Astrocyte (in vitro differentiated cells and primary cell): ENCODE data around the gene MAP2K7. TPM values are rescaled to one million over a fixed set of nuclear protein-coding genes. Genes with fewer than 3 reads are reported as not detected.

Experiments used
- DNase-seq: peaks from one replicate; pipeline ENCODE4 v3.0.0-alpha.2; 2010; ENCODE audit warnings: low read depth
- FAIRE-seq: peaks from 2 replicates; lab custom pipeline; 2011; peaks lifted over from hg19 to GRCh38; lab: Jason Lieb, UNC
- H2AFZ ChIP-seq: 2 replicates; pipeline ENCODE4 v1.6.0; 2012; ENCODE audit warnings: low read depth, low read length, inconsistent platforms
- H3K27ac ChIP-seq: 2 replicates; pipeline ENCODE4 v1.5.1; 2011; ENCODE audit warnings: low read depth, low read length, inconsistent platforms
- H3K27me3 ChIP-seq: 2 replicates; pipeline ENCODE4 v1.6.0; 2011; ENCODE audit warnings: low read length, inconsistent platforms; ENCODE audit not compliant: insufficient read depth
- H3K36me3 ChIP-seq: 2 replicates; pipeline ENCODE4 v1.5.1; 2011; ENCODE audit warnings: low read length, inconsistent platforms; ENCODE audit not compliant: insufficient read depth
- H3K4me1 ChIP-seq: 2 replicates; pipeline ENCODE4 v1.5.1; 2011; ENCODE audit warnings: low read length, inconsistent platforms; ENCODE audit not compliant: insufficient read depth
- H3K4me2 ChIP-seq: 2 replicates; pipeline ENCODE4 v1.6.0; 2012; ENCODE audit warnings: low read length, inconsistent platforms
- H3K4me3 ChIP-seq: 2 replicates; pipeline ENCODE4 v1.5.1; 2011; ENCODE audit warnings: low read depth, mild to moderate bottlenecking, low read length, inconsistent platforms; ENCODE audit not compliant: insufficient read depth
- H3K79me2 ChIP-seq: 2 replicates; pipeline ENCODE4 v1.6.0; 2012; ENCODE audit warnings: mild to moderate bottlenecking, low read length, inconsistent platforms; ENCODE audit not compliant: insufficient read depth
- H3K9ac ChIP-seq: 2 replicates; pipeline ENCODE4 v1.6.0; 2012; ENCODE audit warnings: mild to moderate bottlenecking, low read length, inconsistent platforms
- H3K9me3 ChIP-seq: 2 replicates; pipeline ENCODE4 v1.5.1; 2012; ENCODE audit warnings: low read depth, mild to moderate bottlenecking, low read length, inconsistent platforms; ENCODE audit not compliant: insufficient read depth
- H4K20me1 ChIP-seq: 2 replicates; pipeline ENCODE4 v1.6.0; 2012; ENCODE audit warnings: low read length, inconsistent platforms; ENCODE audit not compliant: insufficient read depth
- H3K27ac Mint-ChIP-seq: one replicate; pipeline ENCODE4 v1.8.0; 2021; ENCODE audit warnings: mild to moderate bottlenecking, mixed read lengths; ENCODE audit not compliant: unreplicated experiment
- H3K27me3 Mint-ChIP-seq: one replicate; pipeline ENCODE4 v1.8.0; 2021; ENCODE audit warnings: low read depth, mixed read lengths; ENCODE audit not compliant: unreplicated experiment
- H3K36me3 Mint-ChIP-seq: one replicate; pipeline ENCODE4 v1.8.0; 2021; ENCODE audit warnings: low read depth, mixed read lengths; ENCODE audit not compliant: unreplicated experiment
- H3K4me1 Mint-ChIP-seq: one replicate; pipeline ENCODE4 v1.8.0; 2021; ENCODE audit warnings: low read depth, mixed read lengths; ENCODE audit not compliant: unreplicated experiment
- H3K4me3 Mint-ChIP-seq: one replicate; pipeline ENCODE4 v1.8.0; 2021; ENCODE audit warnings: mild to moderate bottlenecking, moderate library complexity, mixed read lengths; ENCODE audit not compliant: unreplicated experiment
- H3K9me3 Mint-ChIP-seq: one replicate; pipeline ENCODE4 v1.8.0; 2021; ENCODE audit warnings: mild to moderate bottlenecking, mixed read lengths; ENCODE audit not compliant: unreplicated experiment
- CTCF ChIP-seq: IDR thresholded peaks from 2 replicates; pipeline ENCODE4 v1.5.1; 2011; ENCODE audit warnings: low read depth, mild to moderate bottlenecking, inconsistent platforms, low read length, moderate library complexity; ENCODE audit not compliant: insufficient read depth
- EZH2 ChIP-seq: IDR thresholded peaks from 2 replicates; pipeline ENCODE4 v1.6.1; 2012; ENCODE audit warnings: mild to moderate bottlenecking, low read length, inconsistent platforms; ENCODE audit not compliant: insufficient read depth
- total RNA-seq: library from RNA; stranded (reverse); gene quantifications from 2 replicates; pipeline ENCODE4 v1.2.1, GENCODE V29; 2021

MAP2K7 gene
- total RNA-seq, 1 donor from 2014 or later, result 22.9 TPM

- Histone ChIP-seq H2AFZ (no peak overlapping the region), H4K20me1 (peaks cover 12% of the 10 kb centered on the region), H3K79me2 (no peaks in the 10 kb centered on the region), H3K9ac (no peak overlapping the region), H3K9me3 (no peaks in the 10 kb centered on the region), H3K4me1 (no peaks in the 10 kb centered on the region), H3K27ac (no peak overlapping the region), H3K4me2 (no peak overlapping the region), H3K27me3 (no peaks in the 10 kb centered on the region), H3K36me3 (peaks cover 21% of the 10 kb centered on the region), H3K4me3 (no peak overlapping the region)
- no peak overlapping the region for H3K4me3 Mint-ChIP-seq
- H3K27me3 Mint-ChIP-seq, result no peaks in the 10 kb centered on the region
- H3K4me1 Mint-ChIP-seq, result peaks cover 2% of the 10 kb centered on the region
- no peaks in the 10 kb centered on the region for H3K9me3 Mint-ChIP-seq
- DNase-seq, result no peak
- TF ChIP-seq EZH2, result no peak
- no peak for TF ChIP-seq CTCF
- H3K36me3 Mint-ChIP-seq, result peaks cover 13% of the 10 kb centered on the region
- no peak overlapping the region for H3K27ac Mint-ChIP-seq
- FAIRE-seq, result no peak
Measured at GRCh38 chr19:7961920-7962626, 58.4 kb downstream of the MAP2K7 start.

GRCh38 chr19:7962644-7963268 lies 59.1 kb downstream of the MAP2K7 start:
- Mint-ChIP-seq H3K27me3 (no peaks in the 10 kb centered on the region), H3K4me3 (no peak overlapping the region)
- no peak for DNase-seq

More at GRCh38 chr19:7962644-7963268, 59.1 kb downstream of the MAP2K7 start:
- H3K36me3 ChIP-seq, result peaks cover 23% of the 10 kb centered on the region
- H3K79me2 ChIP-seq, result no peaks in the 10 kb centered on the region
- H3K4me2 ChIP-seq, result no peak overlapping the region
- no peak overlapping the region for H3K27ac Mint-ChIP-seq
- no peaks in the 10 kb centered on the region for H3K9me3 ChIP-seq
- H3K4me1 Mint-ChIP-seq, result peaks cover 2% of the 10 kb centered on the region
- no peaks in the 10 kb centered on the region for H3K4me1 ChIP-seq
- H4K20me1 ChIP-seq, result peaks cover 12% of the 10 kb centered on the region
- H3K4me3 ChIP-seq, result no peak overlapping the region
- H3K27ac ChIP-seq, result no peak overlapping the region
- no peaks in the 10 kb centered on the region for H3K9me3 Mint-ChIP-seq
- H2AFZ ChIP-seq, result no peak overlapping the region
- FAIRE-seq, result no peak
- H3K9ac ChIP-seq, result no peak overlapping the region
- H3K27me3 ChIP-seq, result no peaks in the 10 kb centered on the region
- H3K36me3 Mint-ChIP-seq, result peaks cover 13% of the 10 kb centered on the region
- TF ChIP-seq EZH2 (no peak), CTCF (no peak)
